Testis (tissue), 2 donors: Measurements from ENCODE around the gene SMYD3.

Experiments used
- CTCF ChIP-seq, 3 experiments: fragments of 450-650 bp in 2 of 3; fragments of 200-600 bp in 1 of 3; sonication (generic) in 1 of 3; IDR thresholded peaks; one replicate each; pipeline ENCODE4 v1.5.1; 2016 to 2019; ENCODE audit warnings: antibody characterized with exemption in 3 of 3, mild to moderate bottlenecking in 2 of 3, moderate library complexity in 1 of 3
- POLR2A ChIP-seq: fragments of 450-650 bp; IDR thresholded peaks from one replicate; pipeline ENCODE4 v1.6.1; 2017; ENCODE audit warnings: antibody characterized with exemption, mild to moderate bottlenecking, moderate library complexity

GRCh38 chr1:246113555-246114095, 393.5 kb downstream of the SMYD3 start:
- TF ChIP-seq CTCF (IDR thresholded peaks at IDR 0.05) (no peak), POLR2A (no peak)
